ENCODE results near the gene CXXC1. TPM values are rescaled to one million over a fixed set of nuclear protein-coding genes. Genes with fewer than 3 reads are reported as not detected.

CXXC1 gene
- total and polyA plus RNA-seq, 2 of the 8 experiments (the other 6 are each of a cell fraction or from before 2014, with no cell fraction given): 73.3 to 136 TPM

- H2BK20ac ChIP-seq (ENCODE audit: low read length): no peak overlapping the region
- H2BK5ac ChIP-seq (ENCODE audit: low read depth, low read length): no peak overlapping the region
- no peak overlapping the region for H4K91ac ChIP-seq (replicated peaks; ENCODE audit: insufficient read length, low read length)
- no peak overlapping the region for H3K56ac ChIP-seq (replicated peaks; ENCODE audit: insufficient read length, low read depth, low read length)
- H3K4me2 ChIP-seq (ENCODE audit: insufficient read depth in 1 of 2, low read depth in 2 of 2, low read length in 2 of 2): no peak overlapping the region
- H3K23ac ChIP-seq (ENCODE audit: insufficient read length): no peak overlapping the region
- H3K9me3 ChIP-seq (ENCODE audit: insufficient read depth in 2 of 2, low read depth in 1 of 2, low read length in 1 of 2): no peaks in the 10 kb centered on the region; a peak in 1 of 4 replicates
- DNase-seq (ENCODE audit: low read depth in 1 of 2, low spot score in 2 of 2) (no peak), FAIRE-seq (no peak)
- H2AFZ ChIP-seq (ENCODE audit: low read length): no peak overlapping the region
- TF ChIP-seq SAP30 (IDR thresholded peaks at IDR 0.05; ENCODE audit: insufficient read depth, insufficient replicate concordance, low read length): no peak
- TF ChIP-seq TCF12 (IDR thresholded peaks at IDR 0.05; ENCODE audit: low read depth, low read length): no peak
- TF ChIP-seq SIRT6 (IDR thresholded peaks at IDR 0.05; ENCODE audit: low read length): no peak
- no peak for TF ChIP-seq SP2 (IDR thresholded peaks at IDR 0.05; ENCODE audit: low read length)
- no peak for TF ChIP-seq CHD2 (IDR thresholded peaks at IDR 0.05; ENCODE audit: low read length)
- no peak overlapping the region for H4K5ac ChIP-seq (ENCODE audit: insufficient read length, low read depth, low read length)
- no peak overlapping the region for H2BK12ac ChIP-seq (ENCODE audit: low read depth, low read length)
- no peak overlapping the region for H3K14ac ChIP-seq (ENCODE audit: insufficient read length)
- H2AK5ac ChIP-seq (ENCODE audit: low read depth, low read length): no peak overlapping the region
- ChIA-PET POLR2A (ENCODE audit: partially characterized antibody) (no interaction called here), CTCF (ENCODE audit: partially characterized antibody) (no interaction called here)
- peaks cover 0 to under 1% (median 0%) of the 10 kb centered on the region in 4 experiments; a peak in 1 of 7 replicates for H3K4me1 ChIP-seq (replicated peaks in 1 of 4; ENCODE audit: control insufficient read depth in 3 of 4, insufficient read depth in 4 of 4, low read length in 3 of 4)
- H3K18ac ChIP-seq (ENCODE audit: extremely low read depth, low read length): no peak overlapping the region
- peaks cover 3 to 15% of the 10 kb centered on the region in 2 experiments for H4K20me1 ChIP-seq (replicated peaks in 1 of 2; ENCODE audit: control insufficient read depth in 1 of 2, insufficient read depth in 2 of 2, low read length in 2 of 2)
- no peaks in the 10 kb centered on the region for H3K79me1 ChIP-seq (ENCODE audit: low read depth, low read length)
- H4K8ac ChIP-seq (ENCODE audit: extremely low read depth, insufficient read depth, low read length): no peak overlapping the region
- H3K4me3 ChIP-seq (ENCODE audit: extremely low read depth in 1 of 4, insufficient read depth in 2 of 4, low read depth in 3 of 4, low read length in 4 of 4): no peak overlapping the region
- no peaks in the 10 kb centered on the region; the same call in 1 of the 2 replicates for H3K23me2 ChIP-seq (ENCODE audit: low read depth, low read length)
- H3K27me3 ChIP-seq (replicated peaks in 1 of 4; ENCODE audit: control insufficient read depth in 3 of 4, extremely low read depth in 1 of 4, insufficient read depth in 3 of 4, low read length in 3 of 4): no peaks in the 10 kb centered on the region
- no peak overlapping the region for H3K27ac ChIP-seq (ENCODE audit: low read depth, low read length)
- H3K36me3 ChIP-seq (ENCODE audit: control insufficient read depth in 2 of 4, insufficient read depth in 4 of 4, low read length in 3 of 4): peaks cover 27 to 64% (median 48%) of the 10 kb centered on the region in 4 experiments
- H3K79me2 ChIP-seq (ENCODE audit: control insufficient read depth in 1 of 2, insufficient read depth in 2 of 2, low read length in 2 of 2): no peaks in the 10 kb centered on the region
- H2BK120ac ChIP-seq (replicated peaks; ENCODE audit: low read depth, low read length): no peak overlapping the region
- H3K4ac ChIP-seq (replicated peaks; ENCODE audit: insufficient read length, low read depth, low read length): no peak overlapping the region
- H2BK15ac ChIP-seq (ENCODE audit: low read length): no peak overlapping the region
- 96% methylated on average over 5 of the region's 5 CpGs; no CpG with 5 or more reads in 1 of the 2 experiments for WGBS, 2 experiments (ENCODE audit: extremely low coverage in 1 of 2, insufficient coverage in 1 of 2, insufficient read length in 1 of 2, insufficient replicate concordance in 2 of 2, low coverage in 1 of 2, low lambda C conversion rate in 2 of 2, missing lambda C conversion rate in 1 of 2)
- H3K9ac ChIP-seq (replicated peaks in 1 of 4; ENCODE audit: extremely low read depth in 1 of 4, low read depth in 3 of 4, low read length in 3 of 4): no peak overlapping the region
Observed at GRCh38 chr18:50272568-50272967, 14.9 kb downstream of the CXXC1 start.

Measured in H1 (cell line).